ENCODE measurements around the gene LAG3.

DNA sequence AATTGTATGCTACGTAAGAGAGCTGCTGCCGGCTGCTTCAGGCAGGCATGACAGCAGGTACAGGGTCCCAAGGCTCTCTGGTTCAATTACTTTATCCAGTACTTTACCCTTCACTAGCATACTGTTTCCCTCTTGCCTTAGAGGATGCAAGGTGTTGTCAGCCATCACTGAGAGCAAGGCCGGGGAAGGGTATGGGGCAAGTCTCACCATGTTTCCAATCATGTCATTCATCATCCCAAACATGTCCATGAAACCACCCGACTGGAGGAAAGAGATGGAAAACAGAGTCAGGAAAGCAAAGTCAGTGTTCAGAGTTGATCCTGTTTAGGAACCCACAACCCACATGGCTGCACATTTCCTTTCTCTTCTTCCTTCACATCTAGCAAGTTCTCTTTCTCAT, 21.8 kb upstream of the LAG3 start:
- TF ChIP-seq GATA2 (IDR thresholded peaks at IDR 0.05; ENCODE audit: low read depth, low read length), result no peak
- no peak for TF ChIP-seq GATA3 (IDR thresholded peaks at IDR 0.05; ENCODE audit: low read depth, low read length)
